ENCODE measurements around the gene PRRC2B.

- TF ChIP-seq CTCF (IDR thresholded peaks at IDR 0.05): no peak
- TF ChIP-seq POLR2A (IDR thresholded peaks at IDR 0.05): no peak
- TF ChIP-seq EP300 (IDR thresholded peaks at IDR 0.05): no peak
- TF ChIP-seq POLR2AphosphoS5 (IDR thresholded peaks at IDR 0.05): no peak
Measured at GRCh38 chr9:131447148-131447547, 53.3 kb downstream of the PRRC2B start.

All from stomach (tissue), 4 donors.